ENCODE measurements around the gene KCND2.

Gene KCND2

GRCh38 chr7:120460949-120461348 is 188.0 kb downstream of the KCND2 start:
- Histone ChIP-seq H3K27me3 (replicated peaks in 2 of 5; ENCODE audit: control insufficient read depth in 4 of 5, insufficient read depth in 5 of 5, low read length in 4 of 5) (no peaks in the 10 kb centered on the region), H3K4me3 (ENCODE audit: control insufficient read depth in 1 of 7, extremely low read depth in 1 of 7, insufficient read depth in 4 of 7, low read depth in 2 of 7, low read length in 6 of 7) (no peak overlapping the region), H3K36me3 (ENCODE audit: control insufficient read depth in 4 of 4, insufficient read depth in 4 of 4, low read length in 3 of 4) (no peaks in the 10 kb centered on the region), H3K4me1 (ENCODE audit: control extremely low read depth in 1 of 4, control insufficient read depth in 4 of 4, insufficient read depth in 4 of 4, low read length in 3 of 4) (no peaks in the 10 kb centered on the region), H3K27ac (ENCODE audit: insufficient read depth in 1 of 2, low read depth in 1 of 2, low read length in 2 of 2, poor library complexity in 1 of 2, severe bottlenecking in 2 of 2) (no peak overlapping the region), H3K9me3 (ENCODE audit: control extremely low read depth in 1 of 5, control insufficient read depth in 4 of 5, insufficient read depth in 2 of 5, low read depth in 1 of 5, low read length in 4 of 5) (peaks cover 0 to 6% (median 0%) of the 10 kb centered on the region in 5 experiments)
- WGBS (ENCODE audit: insufficient coverage): 46% methylated on average over 2 of the region's 2 CpGs
- ChIA-PET POLR2A (no interaction called here), CTCF (no interaction called here)
- no peak for DNase-seq

GRCh38 chr7:120462991-120463390 is 190.0 kb downstream of the KCND2 start:
- no CpG with 5 or more reads among the region's 2 CpGs for WGBS (ENCODE audit: insufficient coverage)
- Histone ChIP-seq H3K27ac (ENCODE audit: insufficient read depth in 1 of 2, low read depth in 1 of 2, low read length in 2 of 2, poor library complexity in 1 of 2, severe bottlenecking in 2 of 2) (no peak overlapping the region), H3K9me3 (ENCODE audit: control extremely low read depth in 1 of 5, control insufficient read depth in 4 of 5, insufficient read depth in 2 of 5, low read depth in 1 of 5, low read length in 4 of 5) (no peaks in the 10 kb centered on the region), H3K36me3 (ENCODE audit: control insufficient read depth in 4 of 4, insufficient read depth in 4 of 4, low read length in 3 of 4) (no peaks in the 10 kb centered on the region), H3K4me1 (ENCODE audit: control extremely low read depth in 1 of 4, control insufficient read depth in 4 of 4, insufficient read depth in 4 of 4, low read length in 3 of 4) (no peaks in the 10 kb centered on the region), H3K27me3 (replicated peaks in 2 of 5; ENCODE audit: control insufficient read depth in 4 of 5, insufficient read depth in 5 of 5, low read length in 4 of 5) (no peaks in the 10 kb centered on the region), H3K4me3 (ENCODE audit: control insufficient read depth in 1 of 7, extremely low read depth in 1 of 7, insufficient read depth in 4 of 7, low read depth in 2 of 7, low read length in 6 of 7) (no peak overlapping the region)
- ChIA-PET POLR2A (no interaction called here), CTCF (no interaction called here)
- no peak for DNase-seq

- H3K36me3 ChIP-seq (ENCODE audit: control insufficient read depth in 4 of 4, insufficient read depth in 4 of 4, low read length in 3 of 4): no peaks in the 10 kb centered on the region
- no CpG with 5 or more reads among the region's 4 CpGs for WGBS (ENCODE audit: insufficient coverage)
- no peaks in the 10 kb centered on the region for H3K9me3 ChIP-seq (ENCODE audit: control extremely low read depth in 1 of 5, control insufficient read depth in 4 of 5, insufficient read depth in 2 of 5, low read depth in 1 of 5, low read length in 4 of 5)
- CTCF ChIA-PET: no interaction called here
- POLR2A ChIA-PET: no interaction called here
- H3K4me1 ChIP-seq (ENCODE audit: control extremely low read depth in 1 of 4, control insufficient read depth in 4 of 4, insufficient read depth in 4 of 4, low read length in 3 of 4): no peaks in the 10 kb centered on the region
- H3K27me3 ChIP-seq (replicated peaks in 2 of 5; ENCODE audit: control insufficient read depth in 4 of 5, insufficient read depth in 5 of 5, low read length in 4 of 5): peaks cover 0 to 1% (median 0%) of the 10 kb centered on the region in 5 experiments
- no peak overlapping the region for H3K4me3 ChIP-seq (ENCODE audit: control insufficient read depth in 1 of 7, extremely low read depth in 1 of 7, insufficient read depth in 4 of 7, low read depth in 2 of 7, low read length in 6 of 7)
- no peak for DNase-seq
- H3K27ac ChIP-seq (ENCODE audit: insufficient read depth in 1 of 2, low read depth in 1 of 2, low read length in 2 of 2, poor library complexity in 1 of 2, severe bottlenecking in 2 of 2): no peak overlapping the region
Measured at GRCh38 chr7:120464104-120464503, 191.1 kb downstream of the KCND2 start.

GRCh38 chr7:120467676-120468075 is 194.7 kb downstream of the KCND2 start:
- Histone ChIP-seq H3K4me3 (ENCODE audit: control insufficient read depth in 1 of 7, extremely low read depth in 1 of 7, insufficient read depth in 4 of 7, low read depth in 2 of 7, low read length in 6 of 7) (no peak overlapping the region), H3K27ac (ENCODE audit: insufficient read depth in 1 of 2, low read depth in 1 of 2, low read length in 2 of 2, poor library complexity in 1 of 2, severe bottlenecking in 2 of 2) (no peak overlapping the region), H3K4me1 (ENCODE audit: control extremely low read depth in 1 of 4, control insufficient read depth in 4 of 4, insufficient read depth in 4 of 4, low read length in 3 of 4) (no peaks in the 10 kb centered on the region), H3K36me3 (ENCODE audit: control insufficient read depth in 4 of 4, insufficient read depth in 4 of 4, low read length in 3 of 4) (no peaks in the 10 kb centered on the region), H3K9me3 (ENCODE audit: control extremely low read depth in 1 of 5, control insufficient read depth in 4 of 5, insufficient read depth in 2 of 5, low read depth in 1 of 5, low read length in 4 of 5) (no peaks in the 10 kb centered on the region), H3K27me3 (replicated peaks in 2 of 5; ENCODE audit: control insufficient read depth in 4 of 5, insufficient read depth in 5 of 5, low read length in 4 of 5) (peaks cover 0 to 1% (median 0%) of the 10 kb centered on the region in 5 experiments)
- no CpG with 5 or more reads among the region's 3 CpGs for WGBS (ENCODE audit: insufficient coverage)
- ChIA-PET CTCF (no interaction called here), POLR2A (no interaction called here)
- DNase-seq: no peak

- WGBS (ENCODE audit: insufficient coverage): 100% methylated on average over 2 of the region's 3 CpGs
Measured at GRCh38 chr7:120468611-120469010, 195.6 kb downstream of the KCND2 start.

GRCh38 chr7:120472892-120473291 is 199.9 kb downstream of the KCND2 start:
- no peak for DNase-seq
- peaks cover 0 to 1% (median 0%) of the 10 kb centered on the region in 5 experiments for H3K27me3 ChIP-seq (replicated peaks in 2 of 5; ENCODE audit: control insufficient read depth in 4 of 5, insufficient read depth in 5 of 5, low read length in 4 of 5)
- ChIA-PET POLR2A (interaction anchor here (0.6 kb wide), 1 partner anchor 1258 kb away, joined by 3 read pairs; no protein-coding TSS in a partner anchor), CTCF (no interaction called here)
- no peaks in the 10 kb centered on the region for H3K9me3 ChIP-seq (ENCODE audit: control extremely low read depth in 1 of 5, control insufficient read depth in 4 of 5, insufficient read depth in 2 of 5, low read depth in 1 of 5, low read length in 4 of 5)
- H3K36me3 ChIP-seq (ENCODE audit: control insufficient read depth in 4 of 4, insufficient read depth in 4 of 4, low read length in 3 of 4): no peaks in the 10 kb centered on the region
- no peaks in the 10 kb centered on the region for H3K4me1 ChIP-seq (ENCODE audit: control extremely low read depth in 1 of 4, control insufficient read depth in 4 of 4, insufficient read depth in 4 of 4, low read length in 3 of 4)
- no peak overlapping the region for H3K4me3 ChIP-seq (ENCODE audit: control insufficient read depth in 1 of 7, extremely low read depth in 1 of 7, insufficient read depth in 4 of 7, low read depth in 2 of 7, low read length in 6 of 7)
- no peak overlapping the region for H3K27ac ChIP-seq (ENCODE audit: insufficient read depth in 1 of 2, low read depth in 1 of 2, low read length in 2 of 2, poor library complexity in 1 of 2, severe bottlenecking in 2 of 2)
- WGBS (ENCODE audit: insufficient coverage): 90% methylated on average over 1 of the region's 3 CpGs

More at GRCh38 chr7:120468611-120469010, 195.6 kb downstream of the KCND2 start:
- no peak overlapping the region for H3K4me3 ChIP-seq (ENCODE audit: control insufficient read depth in 1 of 7, extremely low read depth in 1 of 7, insufficient read depth in 4 of 7, low read depth in 2 of 7, low read length in 6 of 7)
- peaks cover 0 to 1% (median 0%) of the 10 kb centered on the region in 5 experiments for H3K27me3 ChIP-seq (replicated peaks in 2 of 5; ENCODE audit: control insufficient read depth in 4 of 5, insufficient read depth in 5 of 5, low read length in 4 of 5)
- no peaks in the 10 kb centered on the region for H3K9me3 ChIP-seq (ENCODE audit: control extremely low read depth in 1 of 5, control insufficient read depth in 4 of 5, insufficient read depth in 2 of 5, low read depth in 1 of 5, low read length in 4 of 5)
- ChIA-PET POLR2A (no interaction called here), CTCF (no interaction called here)
- H3K4me1 ChIP-seq (ENCODE audit: control extremely low read depth in 1 of 4, control insufficient read depth in 4 of 4, insufficient read depth in 4 of 4, low read length in 3 of 4): no peaks in the 10 kb centered on the region
- H3K27ac ChIP-seq (ENCODE audit: insufficient read depth in 1 of 2, low read depth in 1 of 2, low read length in 2 of 2, poor library complexity in 1 of 2, severe bottlenecking in 2 of 2): no peak overlapping the region
- no peak for DNase-seq
- no peaks in the 10 kb centered on the region for H3K36me3 ChIP-seq (ENCODE audit: control insufficient read depth in 4 of 4, insufficient read depth in 4 of 4, low read length in 3 of 4)

DNA sequence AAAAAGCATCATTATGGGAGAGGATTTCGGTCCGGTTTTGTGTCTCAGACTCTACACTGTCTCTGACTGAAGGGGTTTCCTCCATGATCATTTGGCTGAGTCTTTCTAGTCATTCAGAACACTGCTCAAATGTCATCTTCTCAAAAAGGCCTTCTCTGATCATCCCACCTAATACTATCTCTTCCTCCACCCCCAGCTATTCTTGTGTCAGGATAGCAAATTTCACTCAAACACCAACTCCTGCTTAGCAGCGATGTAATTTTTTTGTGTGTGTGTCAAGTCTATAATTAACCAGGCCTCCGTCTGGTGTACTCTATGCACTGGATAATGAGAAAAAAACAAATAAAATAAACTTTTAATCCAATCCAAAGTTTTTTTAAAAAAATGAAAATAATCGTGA is 200.4 kb downstream of the KCND2 start:
- ChIA-PET CTCF (no interaction called here), POLR2A (no interaction called here)
- peaks cover 0 to 1% (median 0%) of the 10 kb centered on the region in 5 experiments for H3K27me3 ChIP-seq (replicated peaks in 2 of 5; ENCODE audit: control insufficient read depth in 4 of 5, insufficient read depth in 5 of 5, low read length in 4 of 5)
- no peak overlapping the region for H3K27ac ChIP-seq (ENCODE audit: insufficient read depth in 1 of 2, low read depth in 1 of 2, low read length in 2 of 2, poor library complexity in 1 of 2, severe bottlenecking in 2 of 2)
- H3K4me1 ChIP-seq (ENCODE audit: control extremely low read depth in 1 of 4, control insufficient read depth in 4 of 4, insufficient read depth in 4 of 4, low read length in 3 of 4): no peaks in the 10 kb centered on the region
- DNase-seq: no peak
- H3K4me3 ChIP-seq (ENCODE audit: control insufficient read depth in 1 of 7, extremely low read depth in 1 of 7, insufficient read depth in 4 of 7, low read depth in 2 of 7, low read length in 6 of 7): no peak overlapping the region
- no peaks in the 10 kb centered on the region for H3K36me3 ChIP-seq (ENCODE audit: control insufficient read depth in 4 of 4, insufficient read depth in 4 of 4, low read length in 3 of 4)
- WGBS (ENCODE audit: insufficient coverage): 92% methylated on average over 2 of the region's 5 CpGs
- no peaks in the 10 kb centered on the region for H3K9me3 ChIP-seq (ENCODE audit: control extremely low read depth in 1 of 5, control insufficient read depth in 4 of 5, insufficient read depth in 2 of 5, low read depth in 1 of 5, low read length in 4 of 5)
